GM12878 (cell line): ENCODE measurements around the gene ZCCHC18. TPM values are rescaled to one million over a fixed set of nuclear protein-coding genes. Genes with fewer than 3 reads are reported as not detected.

Source experiments
- ATAC-seq: fragments of 200-7000 bp; cut with Tn5 transposase; 3 replicates; pipeline ENCODE4 v1.9.1; 2020; ENCODE audit warnings: mild to moderate bottlenecking, moderate library complexity
- BruUV-seq: library from RNA; stranded (reverse); fragments of 400-500 nt; replicated peaks from 2 replicates; lab custom pipeline; 2021; lab: Mats Ljungman, UMichigan
- CTCF ChIA-PET: fragments of 300-600 bp; sonication (Branson Sonifier 250); formaldehyde crosslinking; extraction: SDS; loops from one replicate; lab custom pipeline; 2021; ENCODE audit warnings: inconsistent platforms; lab: Yijun Ruan, JAX
- POLR2A ChIA-PET: fragments of 350-600 bp; formaldehyde crosslinking; extraction: SDS; loops from one replicate; lab custom pipeline; 2021; ENCODE audit warnings: inconsistent platforms; lab: Charles Lee
- RAD21 ChIA-PET: fragments of 300-600 bp; sonication (Branson Sonifier 250); formaldehyde crosslinking; loops from one replicate; lab custom pipeline; 2023; ENCODE audit warnings: antibody characterized with exemption; ENCODE audit not compliant: unreplicated experiment; lab: Charles Lee
- SMC1A ChIA-PET: fragments of 300-600 bp; sonication (Branson Sonifier 250); formaldehyde crosslinking; loops from one replicate; lab custom pipeline; 2023; ENCODE audit not compliant: unreplicated experiment, uncharacterized antibody; lab: Charles Lee
- DNase-seq: peaks from one replicate; pipeline ENCODE4 v3.0.0-alpha.2; 2011; ENCODE audit warnings: low read depth, low spot score
- FAIRE-seq: peaks from 3 replicates; lab custom pipeline; 2011; peaks lifted over from hg19 to GRCh38; lab: Jason Lieb, UNC
- H2AFZ ChIP-seq: 2 replicates; pipeline ENCODE4 v1.6.0; 2011; ENCODE audit warnings: low read depth, low read length, control low read depth; ENCODE audit not compliant: control insufficient read depth
- H3K27ac ChIP-seq: 2 replicates; pipeline ENCODE4 v1.5.1; 2011; ENCODE audit warnings: control low read depth; ENCODE audit not compliant: control insufficient read depth, insufficient read depth
- H3K27me3 ChIP-seq, 2 experiments: replicated peaks in 1 of 2; 2 replicates each; pipeline versions ENCODE4 v1.6.0 to v1.6.1; 2011; ENCODE audit warnings: low read length in 1 of 2; ENCODE audit not compliant: control insufficient read depth in 2 of 2, insufficient read depth in 2 of 2
- H3K36me3 ChIP-seq, 2 experiments: 2 replicates each; pipeline ENCODE4 v1.5.1; 2011; ENCODE audit warnings: low read length in 1 of 2; ENCODE audit not compliant: control insufficient read depth in 2 of 2, insufficient read depth in 2 of 2
- H3K4me1 ChIP-seq: 2 replicates; pipeline ENCODE4 v1.6.1; 2011; ENCODE audit warnings: mild to moderate bottlenecking, low read length, moderate library complexity, mixed read lengths; ENCODE audit not compliant: control insufficient read depth, insufficient read depth
- H3K4me2 ChIP-seq: 2 replicates; pipeline ENCODE4 v1.6.0; 2011; ENCODE audit warnings: control low read depth; ENCODE audit not compliant: control insufficient read depth, insufficient read depth
- H3K4me3 ChIP-seq: fragments of 200-600 bp; sonication (generic); 2 replicates; pipeline ENCODE4 v1.5.1; 2016
- H3K79me2 ChIP-seq: 2 replicates; pipeline ENCODE4 v1.6.0; 2011; ENCODE audit warnings: low read length; ENCODE audit not compliant: control insufficient read depth, insufficient read depth
- H3K9ac ChIP-seq: 2 replicates; pipeline ENCODE4 v1.8.0; 2011; ENCODE audit warnings: low read length, control low read depth, mixed read lengths; ENCODE audit not compliant: control insufficient read depth, insufficient read depth
- H3K9me3 ChIP-seq: replicated peaks from 3 replicates; pipeline ENCODE4 v1.5.1; 2011; ENCODE audit warnings: mild to moderate bottlenecking, low read length; ENCODE audit not compliant: control insufficient read depth, insufficient read depth
- H4K20me1 ChIP-seq: 2 replicates; pipeline ENCODE4 v1.6.0; 2011; ENCODE audit not compliant: control insufficient read depth, insufficient read depth
- E2F4 ChIP-seq: IDR thresholded peaks from 2 replicates; pipeline ENCODE4 v1.6.1; 2012; ENCODE audit warnings: low read depth, low read length, improper control_type of control experiment
- IKZF2 ChIP-seq, 2 experiments: fragments of 450-650 bp; IDR thresholded peaks; 2 replicates each; pipeline ENCODE4 v1.6.1; 2017; ENCODE audit warnings: mild to moderate bottlenecking in 2 of 2, moderate library complexity in 2 of 2
- IRF3 ChIP-seq: fragments of 450-650 bp; IDR thresholded peaks from 2 replicates; pipeline ENCODE4 v1.6.1; 2014; ENCODE audit warnings: mild to moderate bottlenecking
- MAX ChIP-seq: IDR thresholded peaks from 2 replicates; pipeline ENCODE4 v1.6.1; 2012; ENCODE audit warnings: low read depth, low read length, improper control_type of control experiment
- MEF2B ChIP-seq: fragments of 450-650 bp; IDR thresholded peaks from 2 replicates; pipeline ENCODE4 v1.6.1; 2018; ENCODE audit warnings: mild to moderate bottlenecking, moderate library complexity; ENCODE audit not compliant: partially characterized antibody, poor library complexity, severe bottlenecking
- MTA3 ChIP-seq: IDR thresholded peaks from 2 replicates; pipeline ENCODE4 v1.6.1; 2012; ENCODE audit warnings: low read length, inconsistent platforms, borderline replicate concordance
- POLR2AphosphoS5 ChIP-seq: IDR thresholded peaks from 2 replicates; pipeline ENCODE4 v1.6.1; 2011; ENCODE audit warnings: mild to moderate bottlenecking, low read length, inconsistent platforms
- RBBP5 ChIP-seq: fragments of 200-600 bp; sonication (generic); conservative IDR thresholded peaks from 2 replicates; pipeline ENCODE4 v1.6.1; 2016
- RELA ChIP-seq: fragments of 450-650 bp; IDR thresholded peaks from 2 replicates; pipeline ENCODE4 v1.8.0; 2014; ENCODE audit warnings: borderline replicate concordance; ENCODE audit not compliant: partially characterized antibody
- RELB ChIP-seq: fragments of 450-650 bp; IDR thresholded peaks from 2 replicates; pipeline ENCODE4 v1.6.1; 2017; ENCODE audit warnings: low read depth, mild to moderate bottlenecking, moderate library complexity
- SIX5 ChIP-seq: IDR thresholded peaks from 2 replicates; pipeline ENCODE4 v1.6.1; 2011; ENCODE audit warnings: mild to moderate bottlenecking, low read depth, low read length, moderate library complexity; ENCODE audit not compliant: severe bottlenecking
- SREBF2 ChIP-seq: IDR thresholded peaks from 2 replicates; pipeline ENCODE4 v1.6.1; 2012; ENCODE audit warnings: mild to moderate bottlenecking, low read length
- YY1 ChIP-seq: IDR thresholded peaks from 2 replicates; pipeline ENCODE4 v1.6.1; 2011; ENCODE audit warnings: low read depth, mild to moderate bottlenecking, low read length
- ZBTB4 ChIP-seq: fragments of 450-650 bp; formaldehyde crosslinking; IDR thresholded peaks from 2 replicates; pipeline ENCODE4 v1.4.0; 2022; ENCODE audit warnings: mild to moderate bottlenecking, moderate library complexity
- WGBS: methylation state at CpG from one replicate; pipeline ENCODE4 v1.1.6; 2016; ENCODE audit warnings: low lambda C conversion rate; ENCODE audit not compliant: insufficient replicate concordance, insufficient coverage; ENCODE audit errors: missing lambda C conversion rate; 5-methylcytosine and 5-hydroxymethylcytosine counted together
- in situ Hi-C: fragments of 300-500 bp; cut with MboI; formaldehyde crosslinking; loops from 9 replicates; pipeline ENCODE4 v1.14.3; 2018; ENCODE audit warnings: mixed read lengths
- intact Hi-C: fragments of 100-400 bp; cut with micrococcal nuclease; formaldehyde crosslinking; loops from one replicate; pipeline ENCODE4 v1.14.2; 2022; ENCODE audit not compliant: unreplicated experiment
- polyA plus RNA-seq, 11 experiments: library from polyadenylated mRNA; depleted of rRNA in 4 of 11; unstranded in 6 of 11; stranded (reverse) in 5 of 11; fragments of >200 nt; fragmentation: Nextera tagmentation in 4 of 11; fragmentation: Illumina TruSeq in 1 of 11; extraction: Ambion mirVana in 4 of 11; extraction: Trizol in 1 of 11; gene quantifications; 1 replicate in 1 of 11; 2 replicates in 10 of 11; pipeline versions ENCODE4 v1.2.1 to v1.2.3, GENCODE V29; 2011 to 2016; ENCODE audit warnings: inconsistent platforms in 2 of 11, missing spikeins in 2 of 11, low read depth in 1 of 11
- total RNA-seq, 4 experiments: library from RNA; depleted of rRNA in 3 of 4; stranded (reverse); fragments of >200 nt in 3 of 4; fragmentation: Illumina TruSeq in 1 of 4; extraction: Trizol in 1 of 4; gene quantifications; 2 replicates each; pipeline versions ENCODE4 v1.2.1 to v1.2.3, GENCODE V29; 2013 to 2021

The ZCCHC18 gene
- total and polyA plus RNA-seq, 10 of the 15 experiments (the other 5 are each of a cell fraction or from before 2014, with no cell fraction given) = 1.0 to 4.2 (median 2.3) TPM

- no peak for TF ChIP-seq ZBTB4 (CRISPR knock-in tag)
- no peak for TF ChIP-seq E2F4
- TF ChIP-seq MAX = no peak
Measured at GRCh38 chrX:104141087-104141760, 28.9 kb downstream of the ZCCHC18 start (continued).

GRCh38 chrX:104151037-104151436 is 38.7 kb downstream of the ZCCHC18 start:
- CTCF ChIA-PET = interaction anchor here (1.1 kb wide), 1 partner anchor 14 kb away, joined by 3 read pairs; no protein-coding TSS in a partner anchor
- H3K27me3 ChIP-seq = no peaks in the 10 kb centered on the region
- intact Hi-C loops = no loop called here
- RAD21 ChIA-PET = no interaction called here
- H2AFZ ChIP-seq = no peak overlapping the region
- no peak for ATAC-seq
- BruUV-seq = no TSS peak
- H3K9ac ChIP-seq = no peak overlapping the region
- H3K9me3 ChIP-seq = no peaks in the 10 kb centered on the region
- H4K20me1 ChIP-seq = no peaks in the 10 kb centered on the region
- SMC1A ChIA-PET = no interaction called here
- in situ Hi-C loops = loop anchor here (10.0 kb wide), 1 partner anchor 466 kb away; the partner anchor contains the start of gene MORF4L2
- FAIRE-seq = no peak
- 43% methylated on average over 1 of the region's 1 CpG for WGBS
- peaks cover 3% of the 10 kb centered on the region for H3K79me2 ChIP-seq
- no peak for DNase-seq
- no peak overlapping the region for H3K4me2 ChIP-seq
- no peak overlapping the region for H3K27ac ChIP-seq
- POLR2A ChIA-PET = no interaction called here
- TF ChIP-seq YY1 (no peak), SIX5 (no peak), IRF3 (no peak), MTA3 (no peak), POLR2AphosphoS5 (no peak), RBBP5 (no peak), RELB (no peak), RELA (no peak), SREBF2 (no peak), IKZF2 (IDR thresholded peaks at IDR 0.05) (no peak), MAX (no peak), MEF2B (no peak)
- TF ChIP-seq, all 136 proteins: peak for 0
- no peak overlapping the region for H3K4me3 ChIP-seq
- H3K4me1 ChIP-seq = no peaks in the 10 kb centered on the region
- H3K36me3 ChIP-seq = no peaks in the 10 kb centered on the region
